ENCODE results near the gene NXPH4. TPM values are rescaled to one million over a fixed set of nuclear protein-coding genes. Genes with fewer than 3 reads are reported as not detected.
A peak's percentile ranks its signal among the peaks of the same experiment; 100 is the strongest.

Gene NXPH4
- total RNA-seq, 6 donors from 2014 or later = 0.20 to 0.94 (median 0.22) TPM; not detected in 3

GRCh38 chr12:57207731-57208630 lies 8.6 kb upstream of the NXPH4 start:
- no peak overlapping the region for H3K27ac ChIP-seq
- DNase-seq (peak in 1 of 2 donors; percentile 79), ATAC-seq (ENCODE audit: low FRiP score in 2 of 2) (no peak)
- no peaks in the 10 kb centered on the region for H3K9me3 ChIP-seq
- TF ChIP-seq EP300 (IDR thresholded peaks at IDR 0.05) (no peak), POLR2AphosphoS5 (IDR thresholded peaks at IDR 0.05) (no peak), CTCF (IDR thresholded peaks at IDR 0.05) (no peak), POLR2A (IDR thresholded peaks at IDR 0.05) (no peak)
- peaks cover 0 to 5% (median 1%) of the 10 kb centered on the region in 4 donors for H3K4me1 ChIP-seq
- H3K27me3 ChIP-seq = no peaks in the 10 kb centered on the region
- peaks cover 0 to 85% (median 53%) of the 10 kb centered on the region in 4 donors for H3K36me3 ChIP-seq
- 91 to 93% methylated on average over 23 to 29 of the region's 29 CpGs for WGBS, 2 donors
- no peak overlapping the region for H3K4me3 ChIP-seq

GRCh38 chr12:57208631-57209282 lies 7.8 kb upstream of the NXPH4 start:
- no peaks in the 10 kb centered on the region for H3K27me3 ChIP-seq
- WGBS, 2 donors = 77 to 96% methylated on average over 12 to 22 of the region's 22 CpGs
- TF ChIP-seq CTCF (IDR thresholded peaks at IDR 0.05) = no peak
- no peak for TF ChIP-seq POLR2A (IDR thresholded peaks at IDR 0.05)
- TF ChIP-seq EP300 (IDR thresholded peaks at IDR 0.05) = no peak
- TF ChIP-seq POLR2AphosphoS5 (IDR thresholded peaks at IDR 0.05) = no peak
- peaks cover 4 to 12% (median 7%) of the 10 kb centered on the region in 4 donors for H3K4me1 ChIP-seq
- H3K36me3 ChIP-seq = peaks cover 0 to 77% (median 46%) of the 10 kb centered on the region in 4 donors
- DNase-seq (peak in 1 of 2 donors; percentile 54), ATAC-seq (ENCODE audit: low FRiP score in 2 of 2) (no peak)
- H3K4me3 ChIP-seq = no peak overlapping the region
- H3K27ac ChIP-seq = no peak overlapping the region
- H3K9me3 ChIP-seq = no peaks in the 10 kb centered on the region

- Histone ChIP-seq H3K4me1 (peaks cover 12 to 24% (median 14%) of the 10 kb centered on the region in 4 donors), H3K27ac (no peak overlapping the region), H3K36me3 (peaks cover 0 to 65% (median 38%) of the 10 kb centered on the region in 4 donors), H3K27me3 (peaks cover 0 to 4% (median 1%) of the 10 kb centered on the region in 4 donors), H3K4me3 (no peak overlapping the region), H3K9me3 (no peaks in the 10 kb centered on the region)
- no peak for ATAC-seq (ENCODE audit: low FRiP score in 2 of 2)
- TF ChIP-seq POLR2AphosphoS5 (IDR thresholded peaks at IDR 0.05) = no peak
- TF ChIP-seq POLR2A (IDR thresholded peaks at IDR 0.05) = no peak
- no peak for TF ChIP-seq CTCF (IDR thresholded peaks at IDR 0.05)
- no peak for TF ChIP-seq EP300 (IDR thresholded peaks at IDR 0.05)
- DNase-seq = peak in 1 of 2 donors; percentile 71
- WGBS, 2 donors = 77 to 86% methylated on average over 3 to 8 of the region's 8 CpGs
Measured at GRCh38 chr12:57209916-57210315, 6.7 kb upstream of the NXPH4 start.

- TF ChIP-seq POLR2AphosphoS5 (IDR thresholded peaks at IDR 0.05) = no peak
- TF ChIP-seq POLR2A (IDR thresholded peaks at IDR 0.05) = no peak
- no peak for TF ChIP-seq CTCF (IDR thresholded peaks at IDR 0.05)
- TF ChIP-seq EP300 (IDR thresholded peaks at IDR 0.05) = no peak
- Histone ChIP-seq H3K27ac (no peak overlapping the region), H3K4me1 (peaks cover 12 to 29% (median 14%) of the 10 kb centered on the region in 4 donors), H3K4me3 (no peak overlapping the region), H3K9me3 (no peaks in the 10 kb centered on the region), H3K36me3 (peaks cover 0 to 60% (median 32%) of the 10 kb centered on the region in 4 donors), H3K27me3 (peaks cover 0 to 9% (median 4%) of the 10 kb centered on the region in 4 donors)
- ATAC-seq (ENCODE audit: low FRiP score in 2 of 2) (no peak), DNase-seq (peak in 1 of 2 donors; percentile 79)
- WGBS, 2 donors = 95 to 97% methylated on average over 13 to 15 of the region's 15 CpGs
Measured at GRCh38 chr12:57210461-57210860, 6.1 kb upstream of the NXPH4 start.
